ENCODE measurements around the gene FOLR1. TPM values are rescaled to one million over a fixed set of nuclear protein-coding genes. Genes with fewer than 3 reads are reported as not detected.

The FOLR1 gene
- total RNA-seq, 2 experiments from 2014 or later, result not detected

DNA sequence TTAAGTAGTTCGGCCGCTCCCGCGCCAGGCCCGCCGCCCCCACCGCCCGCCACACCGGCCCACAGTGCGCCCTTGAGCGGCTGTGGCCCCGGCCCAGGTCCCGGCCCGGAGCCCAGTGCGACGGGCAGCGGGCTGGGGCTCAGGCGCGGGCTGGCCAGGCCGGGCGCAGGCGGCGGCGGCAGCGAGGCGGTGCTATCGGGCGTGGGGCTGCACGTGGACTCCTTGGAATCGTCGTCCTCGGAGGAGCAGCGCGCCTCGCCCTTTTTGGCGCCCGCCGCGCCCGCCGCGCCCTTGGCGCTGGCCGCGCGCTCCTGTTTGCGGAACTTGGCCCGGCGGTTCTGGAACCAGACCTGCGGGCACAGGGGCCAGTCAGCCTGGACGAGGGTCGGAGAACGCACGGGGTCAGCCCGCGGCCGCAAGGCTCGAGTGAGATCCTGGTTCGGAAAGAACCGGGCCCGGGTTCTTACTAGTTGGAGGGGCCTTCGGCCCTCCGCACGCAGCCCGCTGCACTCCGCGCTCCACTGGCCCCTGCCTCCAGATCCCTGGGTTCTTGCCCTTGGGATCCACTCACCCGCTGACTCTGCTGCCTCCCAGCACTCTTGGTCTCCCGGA lies 48.0 kb downstream of the FOLR1 start:
- ChIA-PET CTCF (interaction anchor here (2.3 kb wide), 1 partner anchor 175 kb away, joined by 9 read pairs; no protein-coding TSS in a partner anchor), POLR2A (no interaction called here)
- Mint-ChIP-seq H3K36me3 (peaks cover 12% of the 10 kb centered on the region), H3K4me3 (no peak overlapping the region), H3K4me1 (ENCODE audit: low read depth) (peaks cover 21% of the 10 kb centered on the region), H3K27ac (no peak overlapping the region), H3K27me3 (peaks cover 44% of the 10 kb centered on the region), H3K9me3 (no peaks in the 10 kb centered on the region)
- no peak for DNase-seq
- intact Hi-C loops (cut with micrococcal nuclease), result no loop called here

DNA sequence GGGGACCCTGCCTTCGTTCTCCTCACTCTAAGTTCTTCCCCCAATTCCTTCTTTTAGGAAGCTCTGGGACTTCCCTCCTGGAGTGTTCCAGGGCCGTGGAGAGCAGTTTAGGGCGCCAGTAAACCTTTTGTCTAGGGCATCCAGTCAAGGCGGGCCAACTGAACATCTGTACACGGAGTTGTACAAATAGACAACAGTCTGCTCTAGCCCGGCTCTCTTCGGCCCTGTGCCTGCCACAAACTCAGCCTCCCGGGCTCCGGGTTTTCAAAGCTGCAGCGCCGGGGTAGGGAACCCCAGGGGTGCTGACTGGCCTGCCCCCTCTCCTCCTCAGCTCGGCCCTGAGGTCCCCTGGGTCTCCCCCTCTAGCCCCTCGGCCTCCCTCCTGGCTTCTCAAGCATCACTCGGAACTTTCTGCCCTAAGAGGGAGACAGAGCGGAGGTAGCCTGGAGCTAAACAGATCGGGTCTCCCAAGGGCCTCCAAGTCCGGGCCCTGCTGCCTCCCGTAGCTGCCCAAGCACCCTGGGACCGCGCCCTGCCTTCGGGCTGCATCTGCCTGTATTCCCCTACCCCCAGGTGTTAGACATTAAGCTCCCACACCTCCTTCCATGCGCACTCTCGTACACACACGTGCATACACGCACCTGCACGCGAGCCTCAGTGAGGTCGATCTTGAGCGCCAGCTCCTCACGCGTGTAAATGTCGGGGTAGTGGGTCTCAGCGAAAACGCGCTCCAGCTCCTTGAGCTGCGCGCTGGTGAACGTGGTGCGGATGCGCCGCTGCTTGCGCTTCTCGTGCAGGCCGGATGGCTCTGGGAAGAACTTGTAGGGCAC lies 48.7 kb downstream of the FOLR1 start:
- no peaks in the 10 kb centered on the region for H3K9me3 Mint-ChIP-seq
- H3K4me3 Mint-ChIP-seq, result no peak overlapping the region
- H3K4me1 Mint-ChIP-seq (ENCODE audit: low read depth), result peaks cover 21% of the 10 kb centered on the region
- ChIA-PET POLR2A (no interaction called here), CTCF (interaction anchor here (1.0 to 2.3 kb wide), 4 partner anchors 174 to 403 kb away, joined by 3 to 9 read pairs (median 4); no protein-coding TSS in a partner anchor)
- peaks cover 44% of the 10 kb centered on the region for H3K27me3 Mint-ChIP-seq
- peaks cover 12% of the 10 kb centered on the region for H3K36me3 Mint-ChIP-seq
- H3K27ac Mint-ChIP-seq, result no peak overlapping the region
- DNase-seq, result no peak
- intact Hi-C loops (cut with micrococcal nuclease), result no loop called here

DNA sequence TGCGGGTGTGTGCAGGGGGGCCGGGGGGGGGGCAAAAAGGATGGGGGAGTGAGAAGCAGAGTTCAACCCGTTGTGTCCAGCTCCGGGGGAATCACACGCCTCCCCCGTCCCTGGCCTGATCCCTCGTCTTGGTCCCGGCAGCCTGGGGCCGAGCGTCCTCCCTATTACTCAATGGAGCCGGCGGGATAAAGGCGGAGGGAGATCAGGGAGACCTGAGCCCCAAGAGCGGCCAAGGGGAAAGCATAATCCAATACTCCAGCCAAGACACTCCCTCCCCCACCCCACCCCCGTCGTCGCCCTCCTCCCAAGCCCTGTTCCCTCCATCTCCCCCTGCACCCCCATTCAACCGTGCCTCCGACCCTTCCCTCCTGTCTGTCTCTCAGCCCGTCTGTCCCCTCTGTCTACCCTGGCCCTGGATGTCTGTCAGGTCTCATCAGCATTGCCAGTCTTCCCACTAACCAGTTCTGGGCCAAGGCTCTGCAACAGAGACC lies 49.4 kb downstream of the FOLR1 start:
- H3K4me1 Mint-ChIP-seq (ENCODE audit: low read depth), result peaks cover 21% of the 10 kb centered on the region

DNA sequence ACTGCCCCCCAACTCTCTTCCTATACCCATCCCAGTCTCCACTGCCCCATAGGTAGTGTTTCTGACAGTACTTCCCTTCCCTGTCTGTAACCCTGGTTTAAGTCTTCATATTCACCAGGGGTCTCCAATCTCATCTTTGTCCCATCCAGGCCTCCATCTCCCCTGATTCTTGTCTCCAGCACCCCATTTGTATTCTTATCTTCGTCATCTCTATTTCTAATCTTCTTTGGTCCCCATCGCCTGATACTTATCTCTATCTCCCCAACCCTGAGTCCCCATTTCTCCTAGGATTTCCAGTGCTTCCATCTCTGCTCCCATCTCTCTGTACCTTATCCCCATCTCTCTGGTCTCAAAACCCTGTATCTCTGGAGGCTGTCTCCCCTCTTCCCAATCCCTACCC lies 50.2 kb downstream of the FOLR1 start:
- H3K4me3 Mint-ChIP-seq, result no peak overlapping the region
- CTCF ChIA-PET, result interaction anchor here (2.3 kb wide), 1 partner anchor 173 kb away, joined by 9 read pairs; no protein-coding TSS in a partner anchor
- H3K27me3 Mint-ChIP-seq, result peaks cover 44% of the 10 kb centered on the region
- peaks cover 7% of the 10 kb centered on the region for H3K36me3 Mint-ChIP-seq
- DNase-seq, result no peak
- intact Hi-C loops (cut with micrococcal nuclease), result no loop called here
- no peaks in the 10 kb centered on the region for H3K9me3 Mint-ChIP-seq
- POLR2A ChIA-PET, result no interaction called here
- H3K4me1 Mint-ChIP-seq (ENCODE audit: low read depth), result peaks cover 21% of the 10 kb centered on the region
- no peak overlapping the region for H3K27ac Mint-ChIP-seq

More for the DNA sequence above, 49.4 kb downstream of the FOLR1 start:
- Mint-ChIP-seq H3K27me3 (peaks cover 44% of the 10 kb centered on the region), H3K27ac (no peak overlapping the region), H3K36me3 (peaks cover 12% of the 10 kb centered on the region), H3K9me3 (no peaks in the 10 kb centered on the region), H3K4me3 (no peak overlapping the region)
- intact Hi-C loops (cut with micrococcal nuclease), result no loop called here
- ChIA-PET CTCF (interaction anchor here (1.0 to 2.3 kb wide), 4 partner anchors 173 to 402 kb away, joined by 3 to 9 read pairs (median 4); no protein-coding TSS in a partner anchor), POLR2A (no interaction called here)
- no peak for DNase-seq

DNA sequence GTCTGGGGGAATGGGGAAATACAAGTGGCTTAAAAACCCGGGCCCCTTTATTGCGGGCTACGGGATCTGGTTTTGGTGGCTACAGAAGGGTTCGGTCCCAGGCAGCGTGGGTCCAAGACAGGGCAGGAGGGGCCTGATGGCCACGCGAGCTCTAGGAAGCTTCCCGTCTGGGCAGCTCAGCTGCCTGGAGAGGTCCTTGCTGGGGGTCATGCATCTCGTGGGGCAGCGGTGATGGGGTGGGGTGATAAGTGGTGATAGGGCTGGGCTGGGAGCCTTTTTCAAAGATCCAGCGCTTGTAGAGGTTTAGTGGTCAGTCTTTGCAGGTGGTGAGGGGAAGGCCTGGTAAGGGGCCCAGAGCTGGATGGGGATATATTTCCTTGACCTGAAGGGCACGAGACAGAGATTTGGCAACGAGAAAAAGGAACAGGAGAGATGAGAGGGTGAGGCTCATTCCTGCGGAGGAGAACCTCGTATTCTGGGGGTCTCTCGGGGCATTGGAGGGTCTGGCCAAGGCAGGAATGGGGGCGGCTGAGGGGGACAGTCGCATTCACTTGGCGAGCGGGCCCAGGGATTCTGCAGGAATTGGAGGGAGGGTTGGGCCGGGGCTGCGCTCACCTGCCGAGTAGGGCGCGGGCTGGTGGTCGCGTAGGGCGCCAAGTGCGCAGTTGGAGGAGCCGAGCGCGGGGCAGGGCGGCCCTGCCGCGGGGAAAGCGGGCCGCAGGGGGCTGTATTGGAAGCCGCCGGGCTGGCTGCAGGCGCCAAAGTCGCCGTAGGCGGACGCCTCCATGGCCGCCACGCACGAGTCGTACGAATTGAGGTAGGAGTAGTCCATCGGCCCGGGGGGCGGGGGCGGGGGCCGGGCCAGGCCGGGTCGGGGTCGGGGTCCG lies 51.5 kb downstream of the FOLR1 start:
- peaks cover 21% of the 10 kb centered on the region for H3K4me1 Mint-ChIP-seq (ENCODE audit: low read depth)

DNA sequence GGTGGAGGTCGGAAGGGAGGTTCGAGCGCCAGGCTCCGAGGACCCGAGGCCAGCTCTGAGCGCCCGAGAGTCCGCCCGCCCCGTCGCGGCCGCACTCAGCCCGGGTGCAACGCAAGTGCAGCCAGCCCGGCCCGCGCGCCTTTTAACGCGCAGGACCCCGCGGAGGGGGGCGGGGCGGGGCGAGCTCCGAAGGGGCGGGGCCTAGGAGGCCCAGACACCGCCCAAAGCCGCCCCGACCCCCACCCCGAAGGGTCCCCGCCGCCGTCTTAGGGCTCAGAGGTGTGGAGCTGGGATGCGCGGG lies 52.1 kb downstream of the FOLR1 start, which contains the start of gene PHOX2A:
TSS of gene PHOX2A (minus strand) at position 117 of the 301 bp plus-strand sequence. CDS start 172 bp downstream, outside the sequence.
- Mint-ChIP-seq H3K4me3 (no peak within 1 kb of the TSS), H3K27me3 (peaks cover 44% of the 10 kb centered on the region), H3K36me3 (peaks cover 2% of the 10 kb centered on the region), H3K4me1 (ENCODE audit: low read depth) (peaks cover 21% of the 10 kb centered on the region), H3K9me3 (no peaks in the 10 kb centered on the region), H3K27ac (no peak within 1 kb of the TSS)
- DNase-seq, result no peak
- POLR2A ChIA-PET, result no interaction called here
- CTCF ChIA-PET, result interaction anchor here (1.3 kb wide), 1 partner anchor 187 kb away, joined by 3 read pairs; no protein-coding TSS in a partner anchor
- intact Hi-C loops (cut with micrococcal nuclease), result no loop called here

More for the DNA sequence above, 51.5 kb downstream of the FOLR1 start:
- Mint-ChIP-seq H3K27ac (no peak overlapping the region), H3K36me3 (peaks cover 2% of the 10 kb centered on the region), H3K4me3 (no peak overlapping the region), H3K9me3 (no peaks in the 10 kb centered on the region), H3K27me3 (peaks cover 45% of the 10 kb centered on the region)
- no peak for DNase-seq
- CTCF ChIA-PET, result interaction anchor here (1.3 kb wide), 1 partner anchor 188 kb away, joined by 3 read pairs; no protein-coding TSS in a partner anchor
- intact Hi-C loops (cut with micrococcal nuclease), result no loop called here
- POLR2A ChIA-PET, result no interaction called here

DNA sequence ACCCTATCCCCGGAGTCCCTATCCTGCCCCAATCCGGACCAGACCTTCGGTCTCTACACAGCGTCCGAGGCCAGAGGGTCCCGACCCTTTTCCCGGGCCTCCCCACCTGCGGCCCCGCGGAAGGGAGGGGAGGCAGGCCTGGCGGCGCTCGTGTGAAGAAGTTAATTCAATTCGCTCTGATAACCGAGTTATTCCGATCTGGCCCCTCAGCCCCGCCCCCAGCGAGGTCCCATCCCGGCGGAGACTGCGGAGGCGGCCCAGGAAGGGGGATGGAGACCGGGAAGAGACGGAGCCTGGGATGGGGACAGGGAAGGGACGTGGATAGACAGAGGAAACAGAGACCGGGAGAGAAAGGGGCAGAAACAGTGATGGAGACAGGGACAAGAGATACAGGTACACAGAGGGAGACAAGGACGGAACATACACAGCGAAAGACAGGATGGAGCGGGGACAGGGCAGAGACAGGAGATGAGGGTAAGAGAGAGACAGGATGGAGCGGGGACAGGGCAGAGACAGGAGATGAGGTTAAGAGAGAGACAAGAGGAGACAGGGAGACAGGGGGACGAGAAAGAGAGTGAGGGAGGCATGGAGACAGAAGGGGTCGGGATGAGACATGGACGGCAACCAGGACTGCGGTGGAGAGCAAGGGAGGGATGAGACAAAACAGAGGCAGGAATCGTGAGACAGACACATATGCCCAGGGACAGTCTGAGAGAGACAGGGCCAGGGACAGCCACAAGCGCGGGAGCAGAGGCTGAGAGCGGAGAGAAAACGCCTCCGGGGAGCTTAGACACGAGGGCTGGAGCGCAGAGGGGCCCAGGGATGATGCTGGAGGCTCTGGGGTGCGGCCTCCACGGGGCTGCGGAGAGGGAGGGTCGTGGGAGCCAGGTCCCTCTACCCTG lies 52.7 kb downstream of the FOLR1 start:
- Mint-ChIP-seq H3K27ac (no peak overlapping the region), H3K36me3 (peaks cover 2% of the 10 kb centered on the region), H3K4me3 (no peak overlapping the region), H3K9me3 (no peaks in the 10 kb centered on the region), H3K27me3 (peaks cover 42% of the 10 kb centered on the region), H3K4me1 (ENCODE audit: low read depth) (peaks cover 18% of the 10 kb centered on the region)
- intact Hi-C loops (cut with micrococcal nuclease), result no loop called here
- DNase-seq, result no peak
- POLR2A ChIA-PET, result interaction anchor here (0.8 kb wide), 1 partner anchor 10 kb away, joined by 3 read pairs; no protein-coding TSS in a partner anchor
- CTCF ChIA-PET, result interaction anchor here (1.3 to 2.6 kb wide), 2 partner anchors 169 to 187 kb away, joined by 3 to 7 read pairs; no protein-coding TSS in a partner anchor

DNA sequence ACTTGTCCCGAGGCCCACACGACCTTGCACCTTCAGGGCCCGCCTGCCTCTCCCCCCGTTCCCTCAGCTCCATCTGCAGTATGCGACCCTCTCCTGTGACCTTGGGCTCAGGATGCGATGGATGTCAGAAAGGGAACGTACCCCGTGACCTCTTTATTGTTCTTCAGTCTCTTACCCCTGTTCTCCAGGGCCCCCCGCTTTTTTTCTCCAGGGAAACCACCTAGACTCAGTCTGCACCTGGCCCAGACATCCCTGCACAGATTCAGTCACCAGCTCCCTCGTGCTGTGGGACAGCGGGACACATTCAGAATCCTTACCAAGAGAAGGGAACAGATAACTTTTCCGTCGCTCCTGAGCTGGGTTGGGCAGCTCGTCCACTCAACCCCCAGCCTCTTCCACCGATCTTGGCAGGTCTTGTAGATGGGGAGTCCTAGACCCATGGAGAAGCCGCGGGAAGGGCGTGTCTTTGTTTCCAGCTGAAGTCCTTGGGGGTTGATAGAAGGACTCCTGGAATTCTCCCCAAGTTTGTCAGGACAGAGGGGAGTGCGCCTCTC lies 53.4 kb downstream of the FOLR1 start:
- H3K36me3 Mint-ChIP-seq, result peaks cover 1% of the 10 kb centered on the region
- CTCF ChIA-PET, result interaction anchor here (2.6 kb wide), 1 partner anchor 169 kb away, joined by 7 read pairs; no protein-coding TSS in a partner anchor
- POLR2A ChIA-PET, result interaction anchor here (0.8 kb wide), 1 partner anchor 10 kb away, joined by 3 read pairs; no protein-coding TSS in a partner anchor
- intact Hi-C loops (cut with micrococcal nuclease), result no loop called here
- no peak for DNase-seq
- H3K27me3 Mint-ChIP-seq, result peaks cover 43% of the 10 kb centered on the region
- H3K4me3 Mint-ChIP-seq, result no peak overlapping the region
- no peak overlapping the region for H3K27ac Mint-ChIP-seq
- peaks cover 16% of the 10 kb centered on the region for H3K4me1 Mint-ChIP-seq (ENCODE audit: low read depth)
- H3K9me3 Mint-ChIP-seq, result no peaks in the 10 kb centered on the region
